Neural progenitor cell (in vitro differentiated cells): Measurements from ENCODE around the gene TMEM229B.

ENCODE experiments used
- CTCF ChIP-seq: fragments of 200-600 bp; sonication (generic); IDR thresholded peaks from 2 replicates; pipeline ENCODE4 v1.5.1; 2017; ENCODE audit warnings: antibody characterized with exemption, mild to moderate bottlenecking
- EZH2 ChIP-seq: fragments of 200-600 bp; sonication (generic); IDR thresholded peaks from 2 replicates; pipeline ENCODE4 v1.6.1; 2017; ENCODE audit warnings: antibody characterized with exemption, mild to moderate bottlenecking, moderate library complexity

GRCh38 chr14:67514650-67515385 lies 26.3 kb upstream of the TMEM229B start:
- TF ChIP-seq CTCF (no peak), EZH2 (peak; percentile 86)
